ENCODE data around the gene TTLL13. TPM values are rescaled to one million over a fixed set of nuclear protein-coding genes. Genes with fewer than 3 reads are reported as not detected.

The TTLL13 gene
- 0.15 TPM in 1 of 2 replicates, not detected in the other for total RNA-seq

GRCh38 chr15:90249203-90249863 is at the start of gene TTLL13:
TSS of gene TTLL13 (plus strand) at chr15:90249556. CDS start at chr15:90250631, 1,075 bp downstream.

GRCh38 chr15:90201130-90201943 is 48.0 kb upstream of the TTLL13 start, which contains the start of gene SEMA4B:
TSS of gene SEMA4B (plus strand) at chr15:90201330. CDS start at chr15:90201579, 249 bp downstream.

GRCh38 chr15:90233387-90234095 is 15.8 kb upstream of the TTLL13 start, which contains the start of gene CIB1:
TSS of gene CIB1 (minus strand) at chr15:90233941. CDS start at chr15:90233885, 56 bp downstream.

GRCh38 chr15:90234096-90234988 is 15.0 kb upstream of the TTLL13 start, which contains the start of gene GDPGP1:
TSS of gene GDPGP1 (plus strand) at chr15:90234209. CDS start at chr15:90240909, 6,700 bp downstream.

GRCh38 chr15:90265271-90266060 is 16.1 kb downstream of the TTLL13 start, which contains the start of gene NGRN:
TSS of gene NGRN (plus strand) at chr15:90265672. CDS start at chr15:90265713, 41 bp downstream.

Other genes starting within 250 kb of the TTLL13 start
- 7.4 and 12.3 TPM in 2 replicates for gene ZNF710, start 248.2 kb upstream of the TTLL13 start, total RNA-seq
- 65.4 and 130 TPM in 2 replicates for gene IDH2, start 147.1 kb upstream of the TTLL13 start, total RNA-seq
- gene SEMA4B, start 48.2 kb upstream of the TTLL13 start, total RNA-seq, result 10.5 and 11.0 TPM in 2 replicates
- 13.7 and 61.7 TPM in 2 replicates for gene CIB1, start 15.6 kb upstream of the TTLL13 start, total RNA-seq
- gene GDPGP1, start 15.3 kb upstream of the TTLL13 start, total RNA-seq, result 7.8 and 8.8 TPM in 2 replicates
- gene NGRN, start 16.1 kb downstream of the TTLL13 start, total RNA-seq, result 53.5 and 77.3 TPM in 2 replicates
- gene ZNF774, start 102.7 kb downstream of the TTLL13 start, total RNA-seq, result 0.97 and 3.8 TPM in 2 replicates
- gene IQGAP1, start 138.7 kb downstream of the TTLL13 start, total RNA-seq, result 108 and 176 TPM in 2 replicates

All from epithelial cell of umbilical artery (primary cell).